ENCODE measurements around the gene NKAIN1.

GRCh38 chr1:31207046-31207445, 32.6 kb downstream of the NKAIN1 start:
- TF ChIP-seq REST (IDR thresholded peaks at IDR 0.05; ENCODE audit: borderline replicate concordance) (no peak), CTCF (IDR thresholded peaks at IDR 0.05; ENCODE audit: poor library complexity, severe bottlenecking) (no peak)

All from neural cell (in vitro differentiated cells).